K562 (cell line): ENCODE results near the gene PPIL6. TPM values are rescaled to one million over a fixed set of nuclear protein-coding genes. Genes with fewer than 3 reads are reported as not detected.

ENCODE experiments used
- ATAC-seq: fragments of 200-7000 bp; cut with Tn5 transposase; 3 replicates; pipeline ENCODE4 v1.9.1; 2020; ENCODE audit warnings: moderate library complexity
- BruUV-seq: library from RNA; stranded (reverse); fragments of 400-500 nt; replicated peaks from 2 replicates; lab custom pipeline; 2021; lab: Mats Ljungman, UMichigan
- CTCF ChIA-PET: fragments of 300-600 bp; formaldehyde crosslinking; extraction: SDS; loops from one replicate; lab custom pipeline; 2021; ENCODE audit warnings: low intra/inter-chr PET ratio; lab: Yijun Ruan, JAX
- POLR2A ChIA-PET: fragments of 300-600, 350-650 bp; sonication (Branson Sonifier 250); formaldehyde crosslinking; extraction: SDS; loops from one replicate; lab custom pipeline; 2021; ENCODE audit warnings: antibody characterized with exemption, inconsistent platforms; lab: Yijun Ruan, JAX
- DNase-seq, 4 experiments: peaks; one replicate each; pipeline versions ENCODE4 v3.0.0 to v3.0.0-alpha.2; 2011 to 2018; ENCODE audit warnings: low spot score in 3 of 4, mixed read lengths in 3 of 4; ENCODE audit errors: extremely low read depth in 1 of 4
- FAIRE-seq: peaks from 2 replicates; lab custom pipeline; 2011; peaks lifted over from hg19 to GRCh38; lab: Jason Lieb, UNC
- H2AFZ ChIP-seq: 2 replicates; pipeline ENCODE4 v1.6.0; 2011; ENCODE audit warnings: low read depth, low read length, control low read depth, inconsistent platforms
- H3K27ac ChIP-seq: fragments of 200-600 bp; 3 replicates; pipeline ENCODE4 v1.8.0; 2011; ENCODE audit warnings: low read depth, mild to moderate bottlenecking, control low read depth, inconsistent platforms, low read length, moderate library complexity, mixed read lengths; ENCODE audit errors: extremely low read depth
- H3K27me3 ChIP-seq, 2 experiments: fragments of 300-600 bp in 1 of 2; 2 replicates in 1 of 2; 3 replicates in 1 of 2; pipeline versions ENCODE4 v1.6.0 to v1.8.0; 2011; ENCODE audit warnings: inconsistent platforms in 2 of 2, low read length in 2 of 2, mild to moderate bottlenecking in 1 of 2, mixed read lengths in 1 of 2, moderate library complexity in 1 of 2; ENCODE audit not compliant: control insufficient read depth in 2 of 2, insufficient read depth in 2 of 2
- H3K36me3 ChIP-seq: fragments of 300-600 bp; 3 replicates; pipeline ENCODE4 v1.8.0; 2011; ENCODE audit warnings: mild to moderate bottlenecking, low read length, inconsistent platforms; ENCODE audit not compliant: control insufficient read depth, insufficient read depth
- H3K4me1 ChIP-seq, 2 experiments: fragments of 200-600 bp in 1 of 2; replicated peaks in 1 of 2; 2 replicates in 1 of 2; 3 replicates in 1 of 2; pipeline versions ENCODE4 v1.5.1 to v1.8.0; 2011; ENCODE audit warnings: inconsistent platforms in 2 of 2, low read length in 2 of 2, mild to moderate bottlenecking in 1 of 2, mixed read lengths in 1 of 2, moderate library complexity in 1 of 2; ENCODE audit not compliant: control insufficient read depth in 2 of 2, insufficient read depth in 2 of 2
- H3K4me2 ChIP-seq: 2 replicates; pipeline ENCODE4 v1.6.1; 2011; ENCODE audit warnings: low read length, control low read depth, inconsistent platforms, mixed read lengths; ENCODE audit not compliant: insufficient read depth
- H3K4me3 ChIP-seq: fragments of 200-600 bp; sonication (generic), shearing (Covaris generic); 2 replicates; pipeline ENCODE4 v1.5.1; 2016; ENCODE audit warnings: control low read depth, inconsistent platforms
- H3K79me2 ChIP-seq: fragments of 200-600 bp; 3 replicates; pipeline ENCODE4 v1.8.0; 2011; ENCODE audit warnings: low read length, inconsistent platforms; ENCODE audit not compliant: control insufficient read depth, insufficient read depth
- H3K9ac ChIP-seq, 2 experiments: 2 replicates each; pipeline versions ENCODE4 v1.6.0 to v1.6.1; 2011; ENCODE audit warnings: low read depth in 2 of 2, low read length in 2 of 2, control low read depth in 1 of 2, inconsistent platforms in 1 of 2, mild to moderate bottlenecking in 1 of 2, mixed read lengths in 1 of 2; ENCODE audit not compliant: insufficient read depth in 1 of 2
- H3K9me1 ChIP-seq: one replicate; pipeline ENCODE4 v1.6.0; 2011; ENCODE audit warnings: inconsistent platforms, mild to moderate bottlenecking, low read length, moderate library complexity; ENCODE audit not compliant: control insufficient read depth, insufficient read depth
- H3K9me3 ChIP-seq: replicated peaks from 2 replicates; pipeline ENCODE4 v1.5.1; 2011; ENCODE audit warnings: low read depth, low read length, inconsistent platforms; ENCODE audit not compliant: control insufficient read depth, insufficient read depth
- H4K20me1 ChIP-seq: replicated peaks from 2 replicates; pipeline ENCODE4 v1.6.1; 2011; ENCODE audit warnings: low read length, inconsistent platforms, mixed read lengths; ENCODE audit not compliant: control insufficient read depth, insufficient read depth
- ERF ChIP-seq: fragments of 450-650 bp; formaldehyde crosslinking; IDR thresholded peaks from 2 replicates; pipeline ENCODE4 v1.4.0; 2020; ENCODE audit warnings: mild to moderate bottlenecking, mixed read lengths
- ESRRB ChIP-seq: fragments of 250-450 bp; sonication (Bioruptor Pico); IDR thresholded peaks from 2 replicates; pipeline ENCODE4 v1.5.0; 2020; ENCODE audit warnings: mild to moderate bottlenecking, moderate library complexity, borderline replicate concordance
- HDGF ChIP-seq: fragments of 450-650 bp; IDR thresholded peaks from 2 replicates; pipeline ENCODE4 v1.6.1; 2016
- KDM5B ChIP-seq: fragments of 200-600 bp; sonication (generic); IDR thresholded peaks from 2 replicates; pipeline ENCODE4 v1.6.1; 2012; ENCODE audit warnings: low read depth, mild to moderate bottlenecking, moderate library complexity, low read length, control low read depth, inconsistent platforms; ENCODE audit not compliant: insufficient replicate concordance
- MTA1 ChIP-seq: fragments of 450-650 bp; IDR thresholded peaks from 2 replicates; pipeline ENCODE4 v1.6.1; 2017; ENCODE audit warnings: borderline replicate concordance
- PCBP1 ChIP-seq: fragments of 200-400 bp; formaldehyde crosslinking; IDR thresholded peaks from 2 replicates; pipeline ENCODE4 v1.6.1; 2018; ENCODE audit warnings: mild to moderate bottlenecking, low read depth, low read length; ENCODE audit not compliant: poor library complexity, severe bottlenecking
- SAP30 ChIP-seq: fragments of 200-600 bp; sonication (generic); IDR thresholded peaks from 2 replicates; pipeline ENCODE4 v1.6.1; 2012; ENCODE audit warnings: borderline replicate concordance, low read depth, mild to moderate bottlenecking, moderate library complexity, low read length, control low read depth, inconsistent platforms; ENCODE audit not compliant: insufficient read depth, poor library complexity, severe bottlenecking
- TCF7L2 ChIP-seq: fragments of 150-350 bp; IDR thresholded peaks from 2 replicates; pipeline ENCODE4 v1.6.1; 2016; ENCODE audit warnings: low read depth, mild to moderate bottlenecking, low read length, moderate library complexity
- ZNF121 ChIP-seq: sonication (generic); formaldehyde crosslinking; conservative IDR thresholded peaks from 2 replicates; pipeline ENCODE4 v1.8.0; 2022; ENCODE audit warnings: missing genetic modification reagents
- ZNF511 ChIP-seq: sonication (generic); formaldehyde crosslinking; IDR thresholded peaks from 2 replicates; pipeline ENCODE4 v1.8.0; 2022; ENCODE audit warnings: mild to moderate bottlenecking, missing genetic modification reagents
- WGBS: fragments of 100-300 bp; shearing (Covaris generic); methylation state at CpG from one replicate; pipeline ENCODE4 v1.1.6; 2016; ENCODE audit warnings: low coverage, mixed read lengths; ENCODE audit not compliant: insufficient coverage; ENCODE audit errors: missing lambda C conversion rate; 5-methylcytosine and 5-hydroxymethylcytosine counted together
- in situ Hi-C: fragments of 300-500 bp; cut with MboI; formaldehyde crosslinking; loops from 4 replicates; pipeline ENCODE4 v1.15.0; 2018; ENCODE audit warnings: inconsistent platforms, mixed read lengths
- intact Hi-C: fragments of 100-400 bp; cut with micrococcal nuclease; formaldehyde crosslinking; loops from 2 replicates; pipeline ENCODE4 v1.14.2; 2022
- polyA plus RNA-seq, 8 experiments: library from polyadenylated mRNA; depleted of rRNA in 4 of 8; stranded (reverse) in 5 of 8; unstranded in 3 of 8; fragments of >200 nt; fragmentation: Nextera tagmentation in 2 of 8; fragmentation: Illumina TruSeq in 1 of 8; extraction: Ambion mirVana in 2 of 8; extraction: Trizol in 1 of 8; gene quantifications; 2 replicates each; pipeline versions ENCODE4 v1.2.1 to v1.2.3, GENCODE V29; 2011 to 2014; ENCODE audit warnings: inconsistent platforms in 1 of 8, missing spikeins in 1 of 8
- total RNA-seq, 7 experiments: library from RNA; depleted of rRNA in 6 of 7; stranded (reverse); fragments of >200 nt in 6 of 7; fragmentation: Illumina TruSeq in 2 of 7; extraction: Trizol in 2 of 7; gene quantifications; 2 replicates each; pipeline versions ENCODE4 v1.2.1 to v1.2.3, GENCODE V29; 2011 to 2021; ENCODE audit warnings: low replicate concordance in 1 of 7
- TF ChIP-seq, protein P1 (sequence below): fragments of 250-450 bp; sonication (Bioruptor Pico); IDR thresholded peaks from 2 replicates; pipeline ENCODE4 v1.8.0; 2021; ENCODE audit warnings: moderate library complexity, mild to moderate bottlenecking, inconsistent platforms

Gene PPIL6
- total and polyA plus RNA-seq, 9 of the 15 experiments (the other 6 are each of a cell fraction or from before 2014, with no cell fraction given): 0.03 to 0.98 (median 0.41) TPM; not detected in 1

GRCh38 chr6:109477184-109477583 lies 36.8 kb upstream of the PPIL6 start:
- ATAC-seq (no peak), FAIRE-seq (no peak), DNase-seq (no peak)
- Histone ChIP-seq H3K27ac (no peak overlapping the region), H3K27me3 (no peaks in the 10 kb centered on the region), H2AFZ (no peak overlapping the region), H3K79me2 (peaks cover 58% of the 10 kb centered on the region), H3K4me2 (no peak overlapping the region), H3K9me1 (peaks cover 3% of the 10 kb centered on the region), H3K9me3 (no peaks in the 10 kb centered on the region), H3K36me3 (peaks cover 88% of the 10 kb centered on the region), H3K4me1 (peaks cover 18 to 34% of the 10 kb centered on the region in 2 experiments), H3K4me3 (no peak overlapping the region), H3K9ac (peak overlapping the region in 1 of 2 experiments; percentile 68; a peak in 2 of 4 replicates), H4K20me1 (0 out of 2 replicates have a peak, but pooled peaks cover 3% of the 10 kb centered on the region)
- no TSS peak for BruUV-seq
- TF ChIP-seq ZNF121 (CRISPR knock-in tag) (peak; percentile 60), ESRRB (CRISPR knock-in tag) (no peak)
- ChIA-PET POLR2A (interaction anchor here (0.6 kb wide), 1 partner anchor 173 kb away, joined by 3 read pairs; no protein-coding TSS in a partner anchor), CTCF (no interaction called here)
- intact Hi-C loops (no loop called here), in situ Hi-C loops (no loop called here)
- WGBS: 78% methylated on average over 2 of the region's 2 CpGs

DNA sequence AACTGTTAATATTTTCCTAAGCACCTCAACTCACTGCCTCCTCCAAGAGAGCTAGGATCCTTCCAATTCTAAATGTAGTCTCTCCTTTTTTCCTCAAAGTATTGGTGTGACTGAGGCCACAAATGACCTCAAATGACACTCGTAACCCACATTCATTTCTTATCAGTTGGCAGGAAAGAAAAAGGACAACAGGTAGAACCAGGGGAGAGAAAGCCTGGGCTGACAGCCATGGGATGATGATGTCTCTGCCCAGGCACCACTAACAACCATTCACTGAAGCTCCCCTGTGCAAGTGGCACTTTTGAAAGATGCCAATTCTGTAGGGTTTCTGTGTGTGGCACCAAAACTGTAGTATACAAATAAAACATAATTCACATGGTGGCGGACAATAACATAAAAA lies 35.2 kb upstream of the PPIL6 start:
- in situ Hi-C loops (no loop called here), intact Hi-C loops (no loop called here)
- Histone ChIP-seq H3K36me3 (peaks cover 90% of the 10 kb centered on the region), H3K4me2 (no peak overlapping the region), H3K79me2 (peaks cover 43% of the 10 kb centered on the region), H4K20me1 (0 out of 2 replicates have a peak, but pooled peaks cover 3% of the 10 kb centered on the region), H3K9ac (no peak overlapping the region), H3K4me1 (peaks cover 6 to 20% of the 10 kb centered on the region in 2 experiments; a peak in 4 of 5 replicates), H3K9me3 (no peaks in the 10 kb centered on the region), H3K9me1 (peaks cover 3% of the 10 kb centered on the region), H3K27me3 (no peaks in the 10 kb centered on the region), H3K27ac (no peak overlapping the region), H2AFZ (no peak overlapping the region), H3K4me3 (no peak overlapping the region)
- no TSS peak for BruUV-seq
- no peak for FAIRE-seq
- 100% methylated on average over 1 of the region's 2 CpGs for WGBS
- POLR2A ChIA-PET: no interaction called here
- no peak for DNase-seq
- ATAC-seq: no peak
- CTCF ChIA-PET: no interaction called here
- TF ChIP-seq ZNF511 (CRISPR knock-in tag): no peak
- TF ChIP-seq ERF (CRISPR knock-in tag): no peak
- TF ChIP-seq, protein P1, sequence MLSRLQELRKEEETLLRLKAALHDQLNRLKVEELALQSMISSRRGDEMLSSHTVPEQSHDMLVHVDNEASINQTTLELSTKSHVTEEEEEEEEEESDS (CRISPR knock-in tag): no peak
- TF ChIP-seq HDGF: no peak
- no peak for TF ChIP-seq SAP30
- TF ChIP-seq KDM5B: no peak
- TF ChIP-seq TCF7L2: no peak
- no peak for TF ChIP-seq MTA1
- no peak for TF ChIP-seq PCBP1
